OCI-LY1 (cell line): ENCODE measurements around the gene TRAPPC10.

Experiments used
- H2AFZ ChIP-seq: fragments of 200-600 bp; sonication (generic), shearing (Covaris generic); 2 replicates; pipeline ENCODE4 v1.6.0; 2014; ENCODE audit warnings: antibody characterized with exemption, mild to moderate bottlenecking, low read length
- H3F3A ChIP-seq: fragments of 200-600 bp; sonication (generic), shearing (Covaris generic); 2 replicates; pipeline ENCODE4 v1.6.0; 2014; ENCODE audit warnings: mild to moderate bottlenecking, antibody characterized with exemption, low read length, moderate library complexity; ENCODE audit not compliant: insufficient read depth
- H3K27ac ChIP-seq: fragments of 200-600 bp; sonication (generic); 2 replicates; pipeline ENCODE4 v1.5.1; 2014; ENCODE audit warnings: low read length, mixed run types, mild to moderate bottlenecking, low read depth; ENCODE audit not compliant: poor library complexity, severe bottlenecking
- H3K27me3 ChIP-seq: fragments of 200-600 bp; sonication (generic); 2 replicates; pipeline ENCODE4 v1.6.0; 2014; ENCODE audit warnings: antibody characterized with exemption, mild to moderate bottlenecking, low read length, moderate library complexity; ENCODE audit not compliant: insufficient read depth
- H3K36me3 ChIP-seq: fragments of 200-600 bp; sonication (generic); 2 replicates; pipeline ENCODE4 v1.6.1; 2014; ENCODE audit warnings: mild to moderate bottlenecking, antibody characterized with exemption, low read length, moderate library complexity, mixed read lengths; ENCODE audit not compliant: insufficient read depth
- H3K4me1 ChIP-seq: fragments of 200-600 bp; sonication (generic); 2 replicates; pipeline ENCODE4 v1.5.1; 2014; ENCODE audit warnings: mild to moderate bottlenecking, low read length, moderate library complexity; ENCODE audit not compliant: insufficient read depth, severe bottlenecking
- H3K4me2 ChIP-seq: fragments of 200-600 bp; sonication (generic), shearing (Covaris generic); 2 replicates; pipeline ENCODE4 v1.6.1; 2014; ENCODE audit warnings: low read length
- H3K4me3 ChIP-seq: fragments of 200-600 bp; sonication (generic); 2 replicates; pipeline ENCODE4 v1.5.1; 2014; ENCODE audit warnings: low read length, low read depth, mild to moderate bottlenecking, mixed read lengths; ENCODE audit not compliant: poor library complexity, severe bottlenecking
- H3K79me2 ChIP-seq: fragments of 200-600 bp; shearing (Covaris generic); 2 replicates; pipeline ENCODE4 v1.6.1; 2016; ENCODE audit warnings: mixed run types, low read length, mixed read lengths; ENCODE audit not compliant: insufficient read depth
- H3K9ac ChIP-seq: fragments of 200-600 bp; sonication (generic), shearing (Covaris generic); 2 replicates; pipeline ENCODE4 v1.6.1; 2014; ENCODE audit warnings: mild to moderate bottlenecking, low read length, mixed read lengths
- H3K9me2 ChIP-seq: fragments of 200-600 bp; sonication (generic), shearing (Covaris generic); 2 replicates; pipeline ENCODE4 v1.6.1; 2014; ENCODE audit warnings: low read depth, mild to moderate bottlenecking, low read length, mixed read lengths
- H3K9me3 ChIP-seq: fragments of 200-600 bp; shearing (Covaris generic); 2 replicates; pipeline ENCODE4 v1.6.1; 2014; ENCODE audit warnings: low read length, mixed read lengths
- H4K20me1 ChIP-seq: fragments of 200-600 bp; sonication (generic), shearing (Covaris generic); 2 replicates; pipeline ENCODE4 v1.6.0; 2016; ENCODE audit warnings: mild to moderate bottlenecking, low read length; ENCODE audit not compliant: insufficient read depth
- EZH2 ChIP-seq: fragments of 200-600 bp; sonication (generic), shearing (Covaris generic); IDR thresholded peaks from 2 replicates; pipeline ENCODE4 v1.8.0; 2017; ENCODE audit warnings: borderline replicate concordance, mixed run types, mild to moderate bottlenecking, antibody characterized with exemption, low read length, moderate library complexity, mixed read lengths
- TF ChIP-seq, protein P1 (sequence below): fragments of 200-600 bp; sonication (generic), shearing (Covaris generic); IDR thresholded peaks from 2 replicates; pipeline ENCODE4 v1.5.1; 2017; ENCODE audit warnings: mild to moderate bottlenecking, antibody characterized with exemption, low read length, moderate library complexity, mixed read lengths

The TRAPPC10 gene

DNA sequence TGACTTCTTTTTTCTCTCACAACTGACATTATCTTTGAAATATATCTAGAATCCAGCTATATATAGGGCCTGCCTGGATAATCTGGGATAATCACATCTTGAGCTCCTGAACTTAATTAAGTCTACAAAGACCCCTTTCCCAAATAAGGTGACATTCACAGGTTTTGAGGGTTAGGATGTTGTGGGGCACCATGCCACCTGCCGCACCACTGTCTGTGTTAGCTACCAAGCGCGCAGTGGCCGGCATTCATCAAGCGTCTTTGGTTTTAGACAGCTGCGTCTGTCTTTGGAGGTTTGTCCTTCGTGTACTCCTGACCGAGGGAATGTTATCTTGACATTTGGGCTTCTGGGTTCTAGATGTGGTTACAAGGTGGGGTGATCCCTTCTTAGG is 7.5 kb downstream of the TRAPPC10 start:
- TF ChIP-seq, protein P1, sequence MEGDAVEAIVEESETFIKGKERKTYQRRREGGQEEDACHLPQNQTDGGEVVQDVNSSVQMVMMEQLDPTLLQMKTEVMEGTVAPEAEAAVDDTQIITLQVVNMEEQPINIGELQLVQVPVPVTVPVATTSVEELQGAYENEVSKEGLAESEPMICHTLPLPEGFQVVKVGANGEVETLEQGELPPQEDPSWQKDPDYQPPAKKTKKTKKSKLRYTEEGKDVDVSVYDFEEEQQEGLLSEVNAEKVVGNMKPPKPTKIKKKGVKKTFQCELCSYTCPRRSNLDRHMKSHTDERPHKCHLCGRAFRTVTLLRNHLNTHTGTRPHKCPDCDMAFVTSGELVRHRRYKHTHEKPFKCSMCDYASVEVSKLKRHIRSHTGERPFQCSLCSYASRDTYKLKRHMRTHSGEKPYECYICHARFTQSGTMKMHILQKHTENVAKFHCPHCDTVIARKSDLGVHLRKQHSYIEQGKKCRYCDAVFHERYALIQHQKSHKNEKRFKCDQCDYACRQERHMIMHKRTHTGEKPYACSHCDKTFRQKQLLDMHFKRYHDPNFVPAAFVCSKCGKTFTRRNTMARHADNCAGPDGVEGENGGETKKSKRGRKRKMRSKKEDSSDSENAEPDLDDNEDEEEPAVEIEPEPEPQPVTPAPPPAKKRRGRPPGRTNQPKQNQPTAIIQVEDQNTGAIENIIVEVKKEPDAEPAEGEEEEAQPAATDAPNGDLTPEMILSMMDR, result no peak
- TF ChIP-seq EZH2, result no peak
- H3K27me3 ChIP-seq, result no peaks in the 10 kb centered on the region
- H3K9ac ChIP-seq, result no peak overlapping the region
- H4K20me1 ChIP-seq, result no peaks in the 10 kb centered on the region
- H3K4me3 ChIP-seq, result no peak overlapping the region
- H2AFZ ChIP-seq, result no peak overlapping the region
- H3K4me1 ChIP-seq, result peaks cover 70% of the 10 kb centered on the region
- H3K79me2 ChIP-seq, result peaks cover 84% of the 10 kb centered on the region
- H3F3A ChIP-seq, result no peaks in the 10 kb centered on the region
- H3K27ac ChIP-seq, result no peak overlapping the region
- no peaks in the 10 kb centered on the region for H3K9me3 ChIP-seq
- no peak overlapping the region for H3K4me2 ChIP-seq
- no peaks in the 10 kb centered on the region for H3K9me2 ChIP-seq
- H3K36me3 ChIP-seq, result no peaks in the 10 kb centered on the region

DNA sequence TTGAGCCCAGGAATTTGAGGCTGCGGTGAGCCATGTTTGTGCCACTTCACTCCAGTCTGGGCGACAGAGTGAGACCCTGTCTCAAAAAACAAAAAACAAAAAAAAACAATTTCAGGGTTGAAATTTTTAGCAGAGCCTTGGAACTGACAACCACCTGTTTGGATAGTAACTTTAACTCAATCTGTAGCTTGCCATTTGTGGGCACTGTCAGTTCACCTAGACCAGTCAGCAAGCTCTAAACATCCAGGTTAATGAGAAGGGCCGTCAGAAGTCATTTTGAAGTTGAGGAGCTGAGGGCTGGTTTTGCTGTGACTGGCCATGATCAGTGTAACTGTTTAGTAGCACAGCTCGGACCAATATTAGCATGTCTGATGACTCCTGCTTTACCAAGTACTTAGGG is 8.4 kb downstream of the TRAPPC10 start:
- Histone ChIP-seq H3K9me3 (no peaks in the 10 kb centered on the region), H4K20me1 (no peaks in the 10 kb centered on the region), H3K4me3 (no peak overlapping the region), H3K4me1 (peaks cover 71% of the 10 kb centered on the region), H3F3A (no peaks in the 10 kb centered on the region), H3K36me3 (no peaks in the 10 kb centered on the region), H2AFZ (no peak overlapping the region), H3K27me3 (no peaks in the 10 kb centered on the region), H3K27ac (peak overlapping the region; percentile 50), H3K9ac (no peak overlapping the region), H3K9me2 (no peaks in the 10 kb centered on the region), H3K79me2 (peaks cover 84% of the 10 kb centered on the region), H3K4me2 (no peak overlapping the region; the same call in 1 of the 2 replicates)
- TF ChIP-seq EZH2, result no peak
- TF ChIP-seq, protein P1, result no peak

DNA sequence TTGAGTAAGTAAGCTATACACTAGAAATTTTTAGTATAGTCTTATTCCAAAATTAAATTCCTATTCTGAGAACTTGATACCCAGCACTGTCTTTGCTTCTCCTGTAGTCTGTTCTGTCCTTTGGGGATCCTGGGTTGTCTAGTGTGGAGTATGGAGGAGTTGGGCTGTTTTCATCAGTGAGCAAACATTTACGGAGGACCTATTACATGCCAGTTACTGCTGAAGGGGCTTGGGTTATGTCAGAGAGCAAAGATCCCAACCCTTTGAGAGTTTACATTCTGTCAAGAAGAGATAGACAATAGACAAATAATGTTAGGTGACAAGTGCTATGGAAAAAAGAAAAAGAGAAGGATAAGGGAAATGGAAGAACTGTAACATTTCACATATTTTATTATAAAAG is 9.0 kb downstream of the TRAPPC10 start:
- H3K4me2 ChIP-seq, result no peak overlapping the region; the same call in 1 of the 2 replicates
- peaks cover 84% of the 10 kb centered on the region for H3K79me2 ChIP-seq
- H3K27ac ChIP-seq, result no peak overlapping the region

More for the DNA sequence above, 9.0 kb downstream of the TRAPPC10 start:
- Histone ChIP-seq H3K9ac (no peak overlapping the region), H2AFZ (no peak overlapping the region), H3K9me3 (no peaks in the 10 kb centered on the region), H3K4me1 (peaks cover 71% of the 10 kb centered on the region), H3K27me3 (no peaks in the 10 kb centered on the region), H3K9me2 (no peaks in the 10 kb centered on the region), H3K4me3 (no peak overlapping the region), H3F3A (no peaks in the 10 kb centered on the region), H4K20me1 (no peaks in the 10 kb centered on the region), H3K36me3 (no peaks in the 10 kb centered on the region)
- TF ChIP-seq, protein P1, result no peak
- no peak for TF ChIP-seq EZH2
